K562 (cell line): Measurements from ENCODE around the gene IGFALS. TPM values are rescaled to one million over a fixed set of nuclear protein-coding genes. Genes with fewer than 3 reads are reported as not detected.

Experiments
- ATAC-seq: fragments of 200-7000 bp; cut with Tn5 transposase; 3 replicates; pipeline ENCODE4 v1.9.1; 2020; ENCODE audit warnings: moderate library complexity
- BruUV-seq: library from RNA; stranded (reverse); fragments of 400-500 nt; replicated peaks from 2 replicates; lab custom pipeline; 2021; lab: Mats Ljungman, UMichigan
- CTCF ChIA-PET: fragments of 300-600 bp; formaldehyde crosslinking; extraction: SDS; loops from one replicate; lab custom pipeline; 2021; ENCODE audit warnings: low intra/inter-chr PET ratio; lab: Yijun Ruan, JAX
- POLR2A ChIA-PET: fragments of 300-600, 350-650 bp; sonication (Branson Sonifier 250); formaldehyde crosslinking; extraction: SDS; loops from one replicate; lab custom pipeline; 2021; ENCODE audit warnings: antibody characterized with exemption, inconsistent platforms; lab: Yijun Ruan, JAX
- DNase-seq, 4 experiments: peaks; one replicate each; pipeline versions ENCODE4 v3.0.0 to v3.0.0-alpha.2; 2011 to 2018; ENCODE audit warnings: low spot score in 3 of 4, mixed read lengths in 3 of 4; ENCODE audit errors: extremely low read depth in 1 of 4
- FAIRE-seq: peaks from 2 replicates; lab custom pipeline; 2011; peaks lifted over from hg19 to GRCh38; lab: Jason Lieb, UNC
- H2AFZ ChIP-seq: 2 replicates; pipeline ENCODE4 v1.6.0; 2011; ENCODE audit warnings: low read depth, low read length, control low read depth, inconsistent platforms
- H3K27ac ChIP-seq: fragments of 200-600 bp; 3 replicates; pipeline ENCODE4 v1.8.0; 2011; ENCODE audit warnings: low read depth, mild to moderate bottlenecking, control low read depth, inconsistent platforms, low read length, moderate library complexity, mixed read lengths; ENCODE audit errors: extremely low read depth
- H3K27me3 ChIP-seq, 2 experiments: fragments of 300-600 bp in 1 of 2; 2 replicates in 1 of 2; 3 replicates in 1 of 2; pipeline versions ENCODE4 v1.6.0 to v1.8.0; 2011; ENCODE audit warnings: inconsistent platforms in 2 of 2, low read length in 2 of 2, mild to moderate bottlenecking in 1 of 2, mixed read lengths in 1 of 2, moderate library complexity in 1 of 2; ENCODE audit not compliant: control insufficient read depth in 2 of 2, insufficient read depth in 2 of 2
- H3K36me3 ChIP-seq: fragments of 300-600 bp; 3 replicates; pipeline ENCODE4 v1.8.0; 2011; ENCODE audit warnings: mild to moderate bottlenecking, low read length, inconsistent platforms; ENCODE audit not compliant: control insufficient read depth, insufficient read depth
- H3K4me1 ChIP-seq, 2 experiments: fragments of 200-600 bp in 1 of 2; replicated peaks in 1 of 2; 2 replicates in 1 of 2; 3 replicates in 1 of 2; pipeline versions ENCODE4 v1.5.1 to v1.8.0; 2011; ENCODE audit warnings: inconsistent platforms in 2 of 2, low read length in 2 of 2, mild to moderate bottlenecking in 1 of 2, mixed read lengths in 1 of 2, moderate library complexity in 1 of 2; ENCODE audit not compliant: control insufficient read depth in 2 of 2, insufficient read depth in 2 of 2
- H3K4me2 ChIP-seq: 2 replicates; pipeline ENCODE4 v1.6.1; 2011; ENCODE audit warnings: low read length, control low read depth, inconsistent platforms, mixed read lengths; ENCODE audit not compliant: insufficient read depth
- H3K4me3 ChIP-seq: fragments of 200-600 bp; sonication (generic), shearing (Covaris generic); 2 replicates; pipeline ENCODE4 v1.5.1; 2016; ENCODE audit warnings: control low read depth, inconsistent platforms
- H3K79me2 ChIP-seq: fragments of 200-600 bp; 3 replicates; pipeline ENCODE4 v1.8.0; 2011; ENCODE audit warnings: low read length, inconsistent platforms; ENCODE audit not compliant: control insufficient read depth, insufficient read depth
- H3K9ac ChIP-seq, 2 experiments: 2 replicates each; pipeline versions ENCODE4 v1.6.0 to v1.6.1; 2011; ENCODE audit warnings: low read depth in 2 of 2, low read length in 2 of 2, control low read depth in 1 of 2, inconsistent platforms in 1 of 2, mild to moderate bottlenecking in 1 of 2, mixed read lengths in 1 of 2; ENCODE audit not compliant: insufficient read depth in 1 of 2
- H3K9me1 ChIP-seq: one replicate; pipeline ENCODE4 v1.6.0; 2011; ENCODE audit warnings: inconsistent platforms, mild to moderate bottlenecking, low read length, moderate library complexity; ENCODE audit not compliant: control insufficient read depth, insufficient read depth
- H3K9me3 ChIP-seq: replicated peaks from 2 replicates; pipeline ENCODE4 v1.5.1; 2011; ENCODE audit warnings: low read depth, low read length, inconsistent platforms; ENCODE audit not compliant: control insufficient read depth, insufficient read depth
- H4K20me1 ChIP-seq: replicated peaks from 2 replicates; pipeline ENCODE4 v1.6.1; 2011; ENCODE audit warnings: low read length, inconsistent platforms, mixed read lengths; ENCODE audit not compliant: control insufficient read depth, insufficient read depth
- POLR2G ChIP-seq: fragments of 200-400 bp; formaldehyde crosslinking; IDR thresholded peaks from 2 replicates; pipeline ENCODE4 v1.6.1; 2017; ENCODE audit warnings: low read depth, mild to moderate bottlenecking, antibody characterized with exemption, low read length, moderate library complexity
- ZNF280B ChIP-seq: fragments of 250-450 bp; sonication (Bioruptor Pico); IDR thresholded peaks from 2 replicates; pipeline ENCODE4 v1.5.1; 2021; ENCODE audit warnings: mild to moderate bottlenecking
- WGBS: fragments of 100-300 bp; shearing (Covaris generic); methylation state at CpG from one replicate; pipeline ENCODE4 v1.1.6; 2016; ENCODE audit warnings: low coverage, mixed read lengths; ENCODE audit not compliant: insufficient coverage; ENCODE audit errors: missing lambda C conversion rate; 5-methylcytosine and 5-hydroxymethylcytosine counted together
- in situ Hi-C: fragments of 300-500 bp; cut with MboI; formaldehyde crosslinking; loops from 4 replicates; pipeline ENCODE4 v1.15.0; 2018; ENCODE audit warnings: inconsistent platforms, mixed read lengths
- intact Hi-C: fragments of 100-400 bp; cut with micrococcal nuclease; formaldehyde crosslinking; loops from 2 replicates; pipeline ENCODE4 v1.14.2; 2022
- polyA plus RNA-seq, 8 experiments: library from polyadenylated mRNA; depleted of rRNA in 4 of 8; stranded (reverse) in 5 of 8; unstranded in 3 of 8; fragments of >200 nt; fragmentation: Nextera tagmentation in 2 of 8; fragmentation: Illumina TruSeq in 1 of 8; extraction: Ambion mirVana in 2 of 8; extraction: Trizol in 1 of 8; gene quantifications; 2 replicates each; pipeline versions ENCODE4 v1.2.1 to v1.2.3, GENCODE V29; 2011 to 2014; ENCODE audit warnings: inconsistent platforms in 1 of 8, missing spikeins in 1 of 8
- total RNA-seq, 7 experiments: library from RNA; depleted of rRNA in 6 of 7; stranded (reverse); fragments of >200 nt in 6 of 7; fragmentation: Illumina TruSeq in 2 of 7; extraction: Trizol in 2 of 7; gene quantifications; 2 replicates each; pipeline versions ENCODE4 v1.2.1 to v1.2.3, GENCODE V29; 2011 to 2021; ENCODE audit warnings: low replicate concordance in 1 of 7

IGFALS gene
- total and polyA plus RNA-seq, 9 of the 15 experiments (the other 6 are each of a cell fraction or from before 2014, with no cell fraction given): not detected

GRCh38 chr16:1775006-1775845, 18.3 kb downstream of the IGFALS start:
- WGBS: 92% methylated on average over 29 of the region's 30 CpGs
- DNase-seq (no peak), FAIRE-seq (no peak), ATAC-seq (no peak)
- H3K4me2 ChIP-seq: no peak overlapping the region
- CTCF ChIA-PET: no interaction called here
- no peaks in the 10 kb centered on the region for H3K27me3 ChIP-seq
- H3K9me3 ChIP-seq: no peaks in the 10 kb centered on the region
- H3K4me3 ChIP-seq: no peak overlapping the region
- in situ Hi-C loops (no loop called here), intact Hi-C loops (no loop called here)
- peaks cover 16 to 97% of the 10 kb centered on the region in 2 experiments; a peak in 4 of 5 replicates for H3K4me1 ChIP-seq
- TF ChIP-seq POLR2G: peak; percentile 37; the same call in 1 of the 2 replicates
- no peak for TF ChIP-seq ZNF280B (CRISPR knock-in tag)
- H3K36me3 ChIP-seq: peaks cover 55% of the 10 kb centered on the region; the same call in 2 of the 3 replicates
- peak overlapping the region in 1 of 2 experiments; percentile 93; a peak in 2 of 4 replicates for H3K9ac ChIP-seq
- no peak overlapping the region for H2AFZ ChIP-seq
- peaks cover 47% of the 10 kb centered on the region for H3K79me2 ChIP-seq
- POLR2A ChIA-PET: interaction anchor here (0.5 to 1.9 kb wide), 6 partner anchors 8 to 190 kb away, joined by 3 to 11 read pairs (median 3); partner anchors contain the start of genes NUBP2 and RPS2
- peaks cover 2% of the 10 kb centered on the region for H3K9me1 ChIP-seq
- peaks cover 7% of the 10 kb centered on the region; the same call in 1 of the 2 replicates for H4K20me1 ChIP-seq
- BruUV-seq: no TSS peak
- no peak overlapping the region for H3K27ac ChIP-seq
